A549 treated with Mapracorat at 1 μM for 4 hours (cell line): ENCODE measurements around the gene COQ10A. TPM values are rescaled to one million over a fixed set of nuclear protein-coding genes. Genes with fewer than 3 reads are reported as not detected.

Source experiments
- total RNA-seq: library from RNA; stranded (reverse); fragments of 200-300 nt; extraction: Qiagen RNA extraction; gene quantifications from 5 replicates; pipeline ENCODE4 v1.2.3, GENCODE V29; 2022

The COQ10A gene
- 15.2 to 17.4 TPM (median 16.5 TPM) in 5 replicates for total RNA-seq

DNA sequence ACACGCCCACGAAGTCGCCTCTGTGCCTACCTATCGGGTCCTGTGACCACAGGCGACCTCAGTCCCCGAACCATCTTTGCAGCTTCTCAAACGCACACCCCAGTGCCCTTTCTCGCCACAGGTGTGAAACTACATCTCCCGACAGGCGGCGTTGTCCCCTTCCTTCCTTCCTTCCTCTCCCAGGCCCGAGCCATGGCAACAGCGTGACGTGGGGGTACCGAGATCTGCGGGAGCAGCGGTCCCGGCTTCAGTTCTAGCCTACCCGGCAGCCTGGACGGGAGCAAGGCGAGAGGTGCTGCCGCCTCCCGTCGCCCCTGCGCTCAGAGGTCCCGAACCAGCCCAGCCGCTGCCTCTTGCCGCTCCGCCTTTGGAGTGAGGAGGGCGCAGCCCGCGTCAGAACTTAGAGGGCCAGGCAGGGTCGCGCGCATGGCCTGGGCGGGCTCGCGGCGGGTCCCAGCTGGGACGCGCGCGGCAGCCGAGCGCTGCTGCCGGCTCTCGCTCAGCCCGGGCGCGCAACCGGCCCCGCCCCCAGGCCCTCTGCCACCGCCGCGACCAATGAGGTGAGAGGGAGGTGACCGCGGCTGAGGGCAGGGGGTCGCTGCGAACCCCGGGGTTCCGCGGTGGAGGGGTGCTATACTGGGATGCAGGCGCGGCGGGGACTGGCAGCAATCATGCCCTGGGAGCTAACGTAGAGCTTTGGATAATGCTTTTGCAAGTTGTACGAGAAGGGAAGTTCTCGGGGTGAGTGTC is at the start of gene COQ10A:
Gene COQ10A, plus strand, starts transcription at position 250 of the 750 bp plus-strand sequence. Its CDS starts 177 bp downstream, at position 427.

GRCh38 chr12:56221757-56222530 is 44.8 kb upstream of the COQ10A start, which contains the start of gene RNF41:
Gene RNF41, minus strand, starts transcription at chr12:56221922. Its CDS starts 7,875 bp downstream, at chr12:56214047.

DNA sequence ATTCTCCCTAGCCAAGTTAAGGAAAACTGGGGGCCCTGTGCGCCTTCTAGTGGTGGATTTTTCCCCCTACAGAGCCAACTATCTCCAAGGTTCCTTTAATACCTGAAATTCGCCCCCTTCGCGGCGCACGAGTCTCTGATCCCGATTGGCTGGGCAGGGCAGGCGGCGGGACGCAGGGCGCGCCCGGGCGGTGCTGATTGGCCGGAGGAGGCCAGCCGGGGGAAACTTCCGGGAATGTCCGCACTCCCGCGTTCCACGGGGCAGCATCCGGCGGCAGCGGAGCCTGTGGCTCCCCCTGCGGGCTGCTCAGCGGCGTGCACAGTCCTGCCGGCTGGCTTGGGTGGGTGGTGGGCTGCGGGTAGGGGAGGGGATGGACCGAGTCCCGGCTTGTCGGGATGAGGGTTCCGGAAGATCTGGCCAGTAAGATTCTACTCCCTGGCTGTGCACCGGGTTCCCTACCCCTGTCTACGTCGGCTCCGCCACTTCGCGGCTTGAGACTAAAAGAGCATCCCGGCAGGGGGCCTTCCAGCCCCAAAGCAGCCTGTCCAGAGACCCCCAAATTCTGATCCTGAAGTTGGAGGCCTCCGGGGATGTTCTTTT is 42.5 kb upstream of the COQ10A start, which contains the start of gene NABP2:
Gene NABP2, plus strand, starts transcription at position 241 of the 600 bp plus-strand sequence. CDS start 515 bp downstream, outside the sequence.

GRCh38 chr12:56229916-56230431 is 36.8 kb upstream of the COQ10A start, which contains the start of gene SLC39A5:
Gene SLC39A5, plus strand, starts transcription at chr12:56230051. Its CDS starts 1,224 bp downstream, at chr12:56231275.

DNA sequence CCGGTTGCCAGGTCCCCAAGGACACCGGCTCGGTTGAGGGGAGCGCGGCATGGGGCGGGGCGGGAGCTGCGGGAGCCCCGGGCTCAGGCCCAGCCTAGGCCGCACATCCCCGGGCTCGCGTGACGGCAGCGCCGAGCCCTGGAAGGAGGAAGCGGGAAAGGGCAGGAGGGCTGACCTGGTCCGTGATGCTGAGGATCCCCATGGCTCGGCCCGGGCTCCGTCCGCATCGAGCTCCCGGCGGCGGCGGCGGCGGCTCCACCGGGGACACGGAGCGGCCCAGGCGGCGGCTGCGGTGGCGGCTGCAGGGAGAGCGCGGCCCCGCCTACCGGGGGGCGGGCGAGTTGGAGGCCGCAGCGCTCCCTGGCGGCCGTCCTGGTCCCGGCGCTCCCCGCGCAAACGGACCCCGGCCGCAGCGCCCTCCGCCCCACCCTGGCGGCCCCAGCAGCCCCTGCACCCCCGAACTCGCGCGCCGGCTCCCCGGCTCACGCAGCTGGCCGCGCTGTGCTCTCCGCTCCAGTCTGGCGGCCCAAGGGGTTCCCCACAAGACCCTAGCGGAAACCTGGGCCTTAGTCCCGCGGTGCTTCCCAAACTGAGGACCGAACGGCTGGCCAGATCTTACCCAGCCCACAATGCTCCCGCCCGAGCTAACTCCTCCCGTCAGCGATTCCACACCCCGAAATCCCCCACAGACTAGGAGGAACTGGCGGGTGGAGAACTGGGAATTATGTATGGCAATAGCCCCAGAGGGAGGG is 8.5 kb upstream of the COQ10A start, which contains the start of gene ANKRD52:
Gene ANKRD52, minus strand, starts transcription at position 317 of the 752 bp plus-strand sequence. Its CDS starts 115 bp downstream, at position 202.

DNA sequence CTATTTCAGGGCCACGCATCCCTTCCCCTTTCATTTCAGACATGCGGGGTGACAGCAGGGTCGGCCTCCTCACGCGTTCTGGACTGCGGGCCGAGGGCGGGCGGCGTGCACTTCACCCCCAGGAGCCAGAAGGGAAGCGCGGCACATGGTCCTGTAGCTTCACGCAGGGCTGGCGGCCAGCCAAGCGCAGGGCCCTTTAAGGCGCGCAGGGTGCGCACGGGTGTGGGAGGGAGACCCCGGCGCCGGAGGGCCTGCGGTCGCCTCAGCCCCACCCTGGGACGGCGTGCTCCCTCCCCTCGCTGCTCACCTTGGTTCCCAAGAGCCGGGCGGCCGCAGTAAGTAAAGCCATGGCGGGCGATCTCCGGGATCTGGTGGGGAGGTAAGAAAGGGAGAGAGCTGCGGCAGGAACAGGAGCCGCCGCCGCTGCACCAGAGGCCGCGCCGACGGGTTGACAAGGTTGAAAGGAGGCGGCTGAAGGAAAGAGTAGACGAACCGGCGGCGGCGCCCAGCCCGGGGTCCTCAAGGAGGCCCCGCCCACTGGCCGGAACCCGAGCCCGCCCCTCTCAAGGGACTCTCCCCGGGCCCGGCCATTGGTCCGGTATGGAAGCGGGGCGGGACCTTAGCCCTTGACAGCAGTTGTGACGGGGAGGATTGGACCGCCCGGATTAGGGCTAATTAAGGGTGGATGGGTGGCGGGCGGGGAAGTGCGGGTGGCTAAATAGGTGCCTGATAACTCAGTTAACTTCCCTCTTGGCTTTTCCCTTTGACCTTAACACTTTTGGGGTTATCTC is 33.3 kb downstream of the COQ10A start, which contains the start of gene CS:
Gene CS, minus strand, starts transcription at position 478 of the 791 bp plus-strand sequence. Its CDS starts 129 bp downstream, at position 349.

DNA sequence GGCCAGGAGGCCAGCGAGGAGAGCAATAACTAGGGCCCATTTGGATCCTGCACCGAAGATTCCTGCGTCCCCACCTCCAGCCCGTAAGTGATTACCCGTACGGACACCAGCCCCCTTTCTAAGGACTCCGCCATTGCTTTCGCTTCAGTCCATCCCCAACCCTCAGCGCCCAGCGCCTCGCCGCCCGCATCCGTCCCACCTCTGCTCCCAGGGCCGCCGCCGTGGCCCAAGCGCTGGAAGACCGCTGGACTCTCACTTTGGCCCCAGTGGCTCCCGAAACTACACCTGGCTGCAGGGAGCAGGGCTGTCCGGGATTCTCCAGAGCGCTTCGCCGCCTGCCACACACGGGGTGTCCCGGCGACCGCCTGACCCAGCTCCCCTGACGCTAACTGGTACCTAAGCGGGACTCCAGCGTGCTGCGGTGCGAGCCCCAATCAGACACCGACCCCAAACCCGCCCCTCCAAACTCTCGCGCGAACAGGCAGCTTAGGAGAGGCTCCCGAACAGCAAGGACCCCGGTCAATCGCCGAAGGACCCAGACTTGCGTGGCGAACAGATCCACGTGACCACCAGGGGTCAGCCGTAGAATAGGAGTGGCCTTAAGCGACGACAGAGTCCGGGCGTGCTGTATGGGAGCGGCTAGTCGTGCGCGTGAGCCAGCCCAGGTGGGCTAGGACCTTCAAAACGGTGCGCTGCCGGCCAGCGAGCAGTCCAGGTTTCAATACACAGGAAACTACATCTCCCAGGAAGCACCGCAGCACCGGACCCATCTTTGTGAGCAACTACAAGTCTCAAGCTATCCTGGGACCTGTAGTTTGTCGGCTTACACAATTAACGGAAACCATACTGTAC is 49.1 kb downstream of the COQ10A start, which contains the start of gene CNPY2:
Gene CNPY2, minus strand, starts transcription at position 367 of the 852 bp plus-strand sequence. CDS start 771 bp downstream, outside the sequence.

Other genes with a start within 250 kb of the COQ10A start
- 2.0 to 3.0 TPM (median 2.8 TPM) in 5 replicates for gene IKZF4, start 245.9 kb upstream of the COQ10A start, total RNA-seq
- gene RPS26, start 225.0 kb upstream of the COQ10A start, total RNA-seq = 669 to 784 TPM (median 751 TPM) in 5 replicates
- 1.2 to 2.1 TPM (median 1.9 TPM) in 5 replicates for gene ERBB3, start 186.8 kb upstream of the COQ10A start, total RNA-seq
- gene PA2G4, start 162.4 kb upstream of the COQ10A start, total RNA-seq = 278 to 323 TPM (median 296 TPM) in 5 replicates
- 5,582 to 6,195 TPM (median 5,751 TPM) in 5 replicates for gene RPL41, start 150.3 kb upstream of the COQ10A start, total RNA-seq
- 2.3 to 4.3 TPM (median 3.8 TPM) in 5 replicates for gene ZC3H10, start 148.7 kb upstream of the COQ10A start, total RNA-seq
- 64.8 to 72.3 TPM (median 67.4 TPM) in 5 replicates for gene ESYT1, start 138.7 kb upstream of the COQ10A start, total RNA-seq
- 78.6 to 81.2 TPM (median 79.0 TPM) in 5 replicates for gene MYL6B, start 114.4 kb upstream of the COQ10A start, total RNA-seq
- gene MYL6, start 108.6 kb upstream of the COQ10A start, total RNA-seq = 2,090 to 3,072 TPM (median 2,247 TPM) in 5 replicates
- 27.6 to 36.1 TPM (median 33.0 TPM) in 5 replicates for gene SMARCC2, start 77.5 kb upstream of the COQ10A start, total RNA-seq
- 21.8 to 27.4 TPM (median 25.1 TPM) in 5 replicates for gene RNF41, start 45.0 kb upstream of the COQ10A start, total RNA-seq
- 56.6 to 61.3 TPM (median 57.8 TPM) in 5 replicates for gene NABP2, start 42.6 kb upstream of the COQ10A start, total RNA-seq
- gene SLC39A5, start 36.9 kb upstream of the COQ10A start, total RNA-seq = not detected in 5 replicates
- 33.6 to 47.3 TPM (median 45.6 TPM) in 5 replicates for gene ANKRD52, start 8.6 kb upstream of the COQ10A start, total RNA-seq
- 145 to 174 TPM (median 156 TPM) in 5 replicates for gene CS, start 33.4 kb downstream of the COQ10A start, total RNA-seq
- 120 to 149 TPM (median 142 TPM) in 5 replicates for gene CNPY2, start 49.0 kb downstream of the COQ10A start, total RNA-seq
- 10.8 to 22.0 TPM (median 14.5 TPM) in 5 replicates for gene PAN2, start 67.1 kb downstream of the COQ10A start, total RNA-seq
- 0.22 to 0.64 TPM (median 0.33 TPM) in 5 replicates for gene IL23A, start 71.9 kb downstream of the COQ10A start, total RNA-seq
- 9.5 to 13.7 TPM (median 12.0 TPM) in 5 replicates for gene STAT2, start 93.2 kb downstream of the COQ10A start, total RNA-seq
- gene APOF, start 95.9 kb downstream of the COQ10A start, total RNA-seq = not detected in 5 replicates
- 31.7 to 38.8 TPM (median 36.6 TPM) in 5 replicates for gene TIMELESS, start 182.5 kb downstream of the COQ10A start, total RNA-seq
- gene MIP, start 187.7 kb downstream of the COQ10A start, total RNA-seq = 0.13 to 0.32 TPM (median 0.23 TPM) in 4 of 5 replicates, not detected in the other
- 1.7 to 1.9 TPM (median 1.8 TPM) in 5 replicates for gene SPRYD4, start 201.6 kb downstream of the COQ10A start, total RNA-seq
- gene GLS2, start 221.2 kb downstream of the COQ10A start, total RNA-seq = 0.13 to 0.24 TPM (median 0.16 TPM) in 3 of 5 replicates, not detected in the others